ENCODE results near the gene DCAF6. TPM values are rescaled to one million over a fixed set of nuclear protein-coding genes. Genes with fewer than 3 reads are reported as not detected.

Gene DCAF6
- total and polyA plus RNA-seq, 2 experiments from 2014 or later: 52.0 to 92.7 TPM

- no peaks in the 10 kb centered on the region for H3K9me3 ChIP-seq (ENCODE audit: low read depth)
- H3K36me3 ChIP-seq: peaks cover 33% of the 10 kb centered on the region
- no peak overlapping the region for H3K27ac ChIP-seq
- no peak for DNase-seq (ENCODE audit: low read depth in 1 of 2, low spot score in 1 of 2)
- H3K27me3 ChIP-seq: no peaks in the 10 kb centered on the region
- H3K4me1 ChIP-seq (ENCODE audit: low read depth): no peaks in the 10 kb centered on the region
- TF ChIP-seq CTCF (IDR thresholded peaks at IDR 0.05; ENCODE audit: low read depth, low read length): no peak
- H3K4me3 ChIP-seq: no peak overlapping the region
Observed at GRCh38 chr1:168019407-168019806, 82.9 kb downstream of the DCAF6 start.

- H3K4me3 ChIP-seq: no peak overlapping the region
- no peak for DNase-seq (ENCODE audit: low read depth in 1 of 2, low spot score in 1 of 2)
- peaks cover 10% of the 10 kb centered on the region for H3K36me3 ChIP-seq
- H3K9me3 ChIP-seq (ENCODE audit: low read depth): no peaks in the 10 kb centered on the region
- peak overlapping the region; percentile 35 for H3K27ac ChIP-seq
- no peaks in the 10 kb centered on the region for H3K4me1 ChIP-seq (ENCODE audit: low read depth)
- no peak for TF ChIP-seq CTCF (IDR thresholded peaks at IDR 0.05; ENCODE audit: low read depth, low read length)
- H3K27me3 ChIP-seq: no peaks in the 10 kb centered on the region
Observed at GRCh38 chr1:168031198-168031597, 94.7 kb downstream of the DCAF6 start.

GRCh38 chr1:168031627-168032026, 95.1 kb downstream of the DCAF6 start:
- no peak for TF ChIP-seq CTCF (IDR thresholded peaks at IDR 0.05; ENCODE audit: low read depth, low read length)
- no peaks in the 10 kb centered on the region for H3K27me3 ChIP-seq
- no peaks in the 10 kb centered on the region for H3K4me1 ChIP-seq (ENCODE audit: low read depth)
- peak overlapping the region; percentile 35 for H3K27ac ChIP-seq
- H3K36me3 ChIP-seq: peaks cover 10% of the 10 kb centered on the region
- no peak for DNase-seq (ENCODE audit: low read depth in 1 of 2, low spot score in 1 of 2)
- H3K4me3 ChIP-seq: no peak overlapping the region
- no peaks in the 10 kb centered on the region for H3K9me3 ChIP-seq (ENCODE audit: low read depth)

- Histone ChIP-seq H3K27me3 (no peaks in the 10 kb centered on the region), H3K4me3 (no peak overlapping the region), H3K4me1 (ENCODE audit: low read depth) (no peaks in the 10 kb centered on the region), H3K27ac (peak overlapping the region; percentile 35), H3K9me3 (ENCODE audit: low read depth) (no peaks in the 10 kb centered on the region), H3K36me3 (peaks cover 10% of the 10 kb centered on the region)
- no peak for TF ChIP-seq CTCF (IDR thresholded peaks at IDR 0.05; ENCODE audit: low read depth, low read length)
- no peak for DNase-seq (ENCODE audit: low read depth in 1 of 2, low spot score in 1 of 2)
Observed at GRCh38 chr1:168032029-168032428, 95.5 kb downstream of the DCAF6 start.

- no peaks in the 10 kb centered on the region for H3K27me3 ChIP-seq
- peaks cover 10% of the 10 kb centered on the region for H3K36me3 ChIP-seq
- DNase-seq (ENCODE audit: low read depth in 1 of 2, low spot score in 1 of 2): no peak
- no peak overlapping the region for H3K27ac ChIP-seq
- no peak overlapping the region for H3K4me3 ChIP-seq
- H3K4me1 ChIP-seq (ENCODE audit: low read depth): no peaks in the 10 kb centered on the region
- TF ChIP-seq CTCF (IDR thresholded peaks at IDR 0.05; ENCODE audit: low read depth, low read length): no peak
- no peaks in the 10 kb centered on the region for H3K9me3 ChIP-seq (ENCODE audit: low read depth)
Observed at GRCh38 chr1:168035345-168035744, 98.9 kb downstream of the DCAF6 start.

- TF ChIP-seq CTCF (IDR thresholded peaks at IDR 0.05; ENCODE audit: low read depth, low read length): no peak
- Histone ChIP-seq H3K36me3 (peaks cover 34% of the 10 kb centered on the region), H3K27ac (no peak overlapping the region), H3K9me3 (ENCODE audit: low read depth) (no peaks in the 10 kb centered on the region), H3K27me3 (no peaks in the 10 kb centered on the region), H3K4me3 (no peak overlapping the region), H3K4me1 (ENCODE audit: low read depth) (peaks cover 12% of the 10 kb centered on the region)
- DNase-seq (ENCODE audit: low read depth in 1 of 2, low spot score in 1 of 2): no peak
Observed at GRCh38 chr1:168042362-168042761, 105.9 kb downstream of the DCAF6 start.

Measured in cardiac muscle cell (in vitro differentiated cells and primary cell).